ENCODE results near the gene ROPN1L. TPM values are rescaled to one million over a fixed set of nuclear protein-coding genes. Genes with fewer than 3 reads are reported as not detected.

The ROPN1L gene
- total RNA-seq, 1 experiment from 2014 or later = 0.66 TPM

GRCh38 chr5:10475931-10476676 lies 34.4 kb downstream of the ROPN1L start:
- Histone ChIP-seq H3K27ac (ENCODE audit: low read depth, low read length) (no peak overlapping the region), H3K9me2 (ENCODE audit: insufficient read depth) (no peaks in the 10 kb centered on the region), H3K4me3 (replicated peaks in 1 of 2; ENCODE audit: low read depth in 1 of 2, low read length in 2 of 2) (no peak overlapping the region), H3K36me3 (ENCODE audit: control insufficient read depth in 1 of 2, insufficient read depth in 2 of 2, low read length in 2 of 2) (no peaks in the 10 kb centered on the region), H3K79me2 (ENCODE audit: insufficient read depth, low read length) (no peaks in the 10 kb centered on the region), H3K4me2 (ENCODE audit: low read length) (no peak overlapping the region), H3K9me3 (ENCODE audit: control insufficient read depth in 1 of 2, insufficient read depth in 1 of 2, low read depth in 1 of 2, low read length in 2 of 2) (no peaks in the 10 kb centered on the region), H4K20me1 (ENCODE audit: insufficient read depth) (no peaks in the 10 kb centered on the region), H3K4me1 (ENCODE audit: control insufficient read depth in 1 of 2, insufficient read depth in 2 of 2, low read length in 2 of 2) (peaks cover 0 to 12% of the 10 kb centered on the region in 2 experiments; a peak in 2 of 4 replicates), H3K27me3 (ENCODE audit: insufficient read depth, low read length) (no peaks in the 10 kb centered on the region), H2AFZ (ENCODE audit: low read depth, low read length, poor library complexity, severe bottlenecking) (no peak overlapping the region), H3K9ac (ENCODE audit: low read length) (no peak overlapping the region)
- BruUV-seq (replicated peaks) = no TSS peak
- ChIA-PET CTCF (no interaction called here), RAD21 (ENCODE audit: low non-redundant PET in 1 of 2, low total read pairs in 2 of 2, uncharacterized antibody in 2 of 2, unreplicated experiment in 2 of 2) (no interaction called here), POLR2A (no interaction called here)
- no peak for TF ChIP-seq EGR1 (IDR thresholded peaks at IDR 0.05; ENCODE audit: low read depth)
- TF ChIP-seq, protein P1, sequence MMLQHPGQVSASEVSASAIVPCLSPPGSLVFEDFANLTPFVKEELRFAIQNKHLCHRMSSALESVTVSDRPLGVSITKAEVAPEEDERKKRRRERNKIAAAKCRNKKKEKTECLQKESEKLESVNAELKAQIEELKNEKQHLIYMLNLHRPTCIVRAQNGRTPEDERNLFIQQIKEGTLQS (IDR thresholded peaks at IDR 0.05) = no peak
- TF ChIP-seq SP1 (IDR thresholded peaks at IDR 0.05; ENCODE audit: low read depth) = no peak
- TF ChIP-seq CBX3 (IDR thresholded peaks at IDR 0.05; ENCODE audit: low read depth) = no peak
- TF ChIP-seq ZFX (IDR thresholded peaks at IDR 0.05) = no peak
- TF ChIP-seq EZH2phosphoT487 (IDR thresholded peaks at IDR 0.05; ENCODE audit: borderline replicate concordance) = no peak
- TF ChIP-seq SIN3A (IDR thresholded peaks at IDR 0.05; ENCODE audit: low read depth) = no peak
- TF ChIP-seq YY1 (IDR thresholded peaks at IDR 0.05; ENCODE audit: extremely low read depth, insufficient replicate concordance, low read depth, low read length) = no peak
- no peak for TF ChIP-seq EZH2 (IDR thresholded peaks at IDR 0.05)
- TF ChIP-seq ELF1 (IDR thresholded peaks at IDR 0.05; ENCODE audit: borderline replicate concordance, low read depth) = no peak
- no peak for TF ChIP-seq POLR2AphosphoS5 (IDR thresholded peaks at IDR 0.05; ENCODE audit: low read depth, low read length)
- no peak for TF ChIP-seq ZNF274 (IDR thresholded peaks at IDR 0.05; ENCODE audit: low read depth, low read length)
- TF ChIP-seq, protein P2, sequence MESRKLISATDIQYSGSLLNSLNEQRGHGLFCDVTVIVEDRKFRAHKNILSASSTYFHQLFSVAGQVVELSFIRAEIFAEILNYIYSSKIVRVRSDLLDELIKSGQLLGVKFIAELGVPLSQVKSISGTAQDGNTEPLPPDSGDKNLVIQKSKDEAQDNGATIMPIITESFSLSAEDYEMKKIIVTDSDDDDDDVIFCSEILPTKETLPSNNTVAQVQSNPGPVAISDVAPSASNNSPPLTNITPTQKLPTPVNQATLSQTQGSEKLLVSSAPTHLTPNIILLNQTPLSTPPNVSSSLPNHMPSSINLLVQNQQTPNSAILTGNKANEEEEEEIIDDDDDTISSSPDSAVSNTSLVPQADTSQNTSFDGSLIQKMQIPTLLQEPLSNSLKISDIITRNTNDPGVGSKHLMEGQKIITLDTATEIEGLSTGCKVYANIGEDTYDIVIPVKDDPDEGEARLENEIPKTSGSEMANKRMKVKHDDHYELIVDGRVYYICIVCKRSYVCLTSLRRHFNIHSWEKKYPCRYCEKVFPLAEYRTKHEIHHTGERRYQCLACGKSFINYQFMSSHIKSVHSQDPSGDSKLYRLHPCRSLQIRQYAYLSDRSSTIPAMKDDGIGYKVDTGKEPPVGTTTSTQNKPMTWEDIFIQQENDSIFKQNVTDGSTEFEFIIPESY (IDR thresholded peaks at IDR 0.05; ENCODE audit: extremely low read depth, insufficient replicate concordance, low read length) = no peak
- TF ChIP-seq POLR2A (IDR thresholded peaks at IDR 0.05; ENCODE audit: borderline replicate concordance, extremely low read depth, insufficient read depth, insufficient read length) = no peak
- no peak for TF ChIP-seq CEBPB (IDR thresholded peaks at IDR 0.05; ENCODE audit: low read depth)
- TF ChIP-seq CTCF (IDR thresholded peaks at IDR 0.05 in 2 of 3, conservative IDR thresholded peaks at IDR 0.05 in 1 of 3; ENCODE audit: borderline replicate concordance in 1 of 3, insufficient read depth in 1 of 3, low read depth in 2 of 3, low read length in 2 of 3) = no peak
- no peak for TF ChIP-seq TCF7L2 (IDR thresholded peaks at IDR 0.05; ENCODE audit: borderline replicate concordance, extremely low read depth, insufficient read depth, insufficient read length)
- DNase-seq (ENCODE audit: low read depth, low spot score) (no peak), ATAC-seq (no peak)
- intact Hi-C loops (cut with micrococcal nuclease) = no loop called here

Measured in HCT116 (cell line).